MCF 10A (cell line): ENCODE measurements around the gene RRAD. TPM values are rescaled to one million over a fixed set of nuclear protein-coding genes. Genes with fewer than 3 reads are reported as not detected.

Experiments
- BruUV-seq: library from RNA; stranded (reverse); fragments of 400-500 nt; replicated peaks from 2 replicates; lab custom pipeline; 2021; lab: Mats Ljungman, UMichigan
- CTCF ChIA-PET: fragments of 300-600 bp; sonication (Branson Sonifier 250); formaldehyde crosslinking; extraction: SDS; loops from one replicate; lab custom pipeline; 2021; ENCODE audit warnings: antibody characterized with exemption, inconsistent platforms; lab: Yijun Ruan, JAX
- POLR2A ChIA-PET: fragments of 300-600, 350-650 bp; sonication (Branson Sonifier 250); formaldehyde crosslinking; extraction: SDS; loops from one replicate; lab custom pipeline; 2020; ENCODE audit warnings: antibody characterized with exemption, inconsistent platforms; lab: Yijun Ruan, JAX
- DNase-seq: peaks from one replicate; pipeline ENCODE4 v3.0.0-alpha.2; 2018; ENCODE audit not compliant: unreplicated experiment
- H3K27ac Mint-ChIP-seq: one replicate; pipeline ENCODE4 v1.8.0; 2022; ENCODE audit warnings: mild to moderate bottlenecking, low read depth, mixed read lengths; ENCODE audit not compliant: unreplicated experiment
- H3K27me3 Mint-ChIP-seq: one replicate; pipeline ENCODE4 v1.8.0; 2022; ENCODE audit warnings: mixed read lengths; ENCODE audit not compliant: insufficient read depth, unreplicated experiment
- H3K36me3 Mint-ChIP-seq: one replicate; pipeline ENCODE4 v1.8.0; 2022; ENCODE audit warnings: mild to moderate bottlenecking, moderate library complexity, mixed read lengths; ENCODE audit not compliant: insufficient read depth, unreplicated experiment
- H3K4me1 Mint-ChIP-seq: one replicate; pipeline ENCODE4 v1.8.0; 2022; ENCODE audit warnings: mixed read lengths; ENCODE audit not compliant: insufficient read depth, unreplicated experiment
- H3K4me3 Mint-ChIP-seq: one replicate; pipeline ENCODE4 v1.8.0; 2022; ENCODE audit warnings: mild to moderate bottlenecking, moderate library complexity, mixed read lengths; ENCODE audit not compliant: unreplicated experiment
- H3K9me3 Mint-ChIP-seq: one replicate; pipeline ENCODE4 v1.8.0; 2022; ENCODE audit warnings: mixed read lengths; ENCODE audit not compliant: unreplicated experiment
- intact Hi-C: fragments of 100-400 bp; cut with micrococcal nuclease; formaldehyde crosslinking; loops from 2 replicates; pipeline ENCODE4 v1.14.1; 2022
- total RNA-seq: library from RNA; stranded (reverse); gene quantifications from 2 replicates; pipeline ENCODE4 v1.2.3, GENCODE V29; 2022
- TF ChIP-seq, protein P1 (sequence below): fragments of 200-600 bp; IDR thresholded peaks from one replicate; pipeline ENCODE4 v1.8.0; 2022; ENCODE audit warnings: antibody characterized with exemption, mild to moderate bottlenecking; ENCODE audit not compliant: unreplicated experiment

RRAD gene
- total RNA-seq, 1 experiment from 2014 or later, result not detected

DNA sequence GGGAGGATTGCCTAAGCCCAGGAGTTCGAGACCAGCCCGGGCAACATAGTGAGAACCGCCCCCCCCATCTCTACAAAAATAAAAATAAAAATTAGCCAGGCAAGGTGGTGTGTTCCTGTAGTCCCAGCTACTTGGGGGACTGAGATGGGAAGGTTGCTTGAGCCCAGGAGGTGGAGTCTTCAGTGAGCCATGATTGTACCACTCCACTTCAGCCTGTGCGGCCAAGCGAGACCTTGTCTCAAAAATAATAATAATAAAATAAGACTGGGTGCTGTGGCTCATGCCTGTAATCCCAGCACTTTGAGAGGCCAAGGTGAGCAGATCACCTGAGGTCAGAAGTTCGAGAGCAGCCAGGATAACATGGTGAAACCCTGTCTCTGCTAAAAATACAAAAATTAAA lies 33.5 kb downstream of the RRAD start:
- Mint-ChIP-seq H3K9me3 (no peaks in the 10 kb centered on the region), H3K27ac (no peak overlapping the region), H3K27me3 (no peaks in the 10 kb centered on the region), H3K36me3 (peaks cover 35% of the 10 kb centered on the region), H3K4me3 (no peak overlapping the region), H3K4me1 (peaks cover 15% of the 10 kb centered on the region)
- no TSS peak for BruUV-seq
- no peak for DNase-seq
- TF ChIP-seq, protein P1, sequence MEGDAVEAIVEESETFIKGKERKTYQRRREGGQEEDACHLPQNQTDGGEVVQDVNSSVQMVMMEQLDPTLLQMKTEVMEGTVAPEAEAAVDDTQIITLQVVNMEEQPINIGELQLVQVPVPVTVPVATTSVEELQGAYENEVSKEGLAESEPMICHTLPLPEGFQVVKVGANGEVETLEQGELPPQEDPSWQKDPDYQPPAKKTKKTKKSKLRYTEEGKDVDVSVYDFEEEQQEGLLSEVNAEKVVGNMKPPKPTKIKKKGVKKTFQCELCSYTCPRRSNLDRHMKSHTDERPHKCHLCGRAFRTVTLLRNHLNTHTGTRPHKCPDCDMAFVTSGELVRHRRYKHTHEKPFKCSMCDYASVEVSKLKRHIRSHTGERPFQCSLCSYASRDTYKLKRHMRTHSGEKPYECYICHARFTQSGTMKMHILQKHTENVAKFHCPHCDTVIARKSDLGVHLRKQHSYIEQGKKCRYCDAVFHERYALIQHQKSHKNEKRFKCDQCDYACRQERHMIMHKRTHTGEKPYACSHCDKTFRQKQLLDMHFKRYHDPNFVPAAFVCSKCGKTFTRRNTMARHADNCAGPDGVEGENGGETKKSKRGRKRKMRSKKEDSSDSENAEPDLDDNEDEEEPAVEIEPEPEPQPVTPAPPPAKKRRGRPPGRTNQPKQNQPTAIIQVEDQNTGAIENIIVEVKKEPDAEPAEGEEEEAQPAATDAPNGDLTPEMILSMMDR, result no peak
- POLR2A ChIA-PET, result interaction anchor here (5.2 kb wide), 1 partner anchor 10 kb away, joined by 25 read pairs; the partner anchor contains the start of gene PDP2
- intact Hi-C loops, result no loop called here
- CTCF ChIA-PET, result interaction anchor here (0.6 to 7.1 kb wide), 13 partner anchors 10 to 775 kb away, joined by 3 to 66 read pairs (median 4); partner anchors contain the start of genes CIAO2B and RRAD

DNA sequence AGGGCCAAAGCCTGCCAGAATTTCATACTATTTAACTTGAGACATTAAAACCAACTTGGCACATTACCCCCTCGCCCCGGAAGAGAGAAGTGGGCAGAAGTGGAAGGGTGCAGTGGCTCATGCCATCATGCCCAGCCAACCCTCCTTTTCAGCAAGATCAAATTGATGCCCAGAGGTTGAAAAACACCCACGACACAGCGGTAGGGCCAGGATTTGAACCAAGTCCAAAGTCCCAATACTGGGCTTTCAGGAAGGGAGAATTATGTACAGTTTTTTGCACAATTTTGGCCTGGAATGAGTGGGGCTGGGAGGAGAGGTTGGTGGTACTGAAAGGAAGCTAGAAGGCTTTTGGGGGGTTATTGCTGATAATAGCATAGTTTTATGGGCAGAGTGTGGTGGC lies 34.0 kb downstream of the RRAD start:
- TF ChIP-seq, protein P1, result no peak
- intact Hi-C loops, result no loop called here
- Mint-ChIP-seq H3K4me1 (peaks cover 15% of the 10 kb centered on the region), H3K9me3 (no peaks in the 10 kb centered on the region), H3K4me3 (no peak overlapping the region), H3K27me3 (no peaks in the 10 kb centered on the region), H3K36me3 (peaks cover 39% of the 10 kb centered on the region), H3K27ac (peak overlapping the region; percentile 23)
- BruUV-seq, result no TSS peak
- CTCF ChIA-PET, result interaction anchor here (0.7 to 2.4 kb wide), 6 partner anchors 15 to 212 kb away, joined by 3 to 8 read pairs (median 4); partner anchors contain the start of gene NAE1
- DNase-seq, result no peak
- POLR2A ChIA-PET, result interaction anchor here (5.2 kb wide), 1 partner anchor 10 kb away, joined by 25 read pairs; the partner anchor contains the start of gene PDP2

DNA sequence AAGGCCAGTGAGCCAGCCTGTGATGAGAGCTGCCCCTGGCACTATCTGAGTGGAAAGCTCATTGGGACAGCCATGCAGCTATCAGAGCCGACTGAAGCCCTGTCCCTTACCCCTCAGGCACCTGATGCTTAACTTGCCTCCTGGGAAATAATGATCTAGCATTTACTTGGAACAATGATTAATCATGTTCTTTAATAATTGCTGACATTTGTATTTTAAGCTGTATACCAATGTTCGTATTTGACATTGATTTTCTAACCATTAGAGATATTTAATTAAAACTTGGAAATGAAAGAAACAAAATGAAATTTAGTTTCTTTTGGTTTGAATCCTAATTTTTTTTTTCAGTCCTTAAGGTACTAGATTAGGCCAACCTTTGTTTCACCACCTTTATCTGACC lies 34.5 kb downstream of the RRAD start:
- H3K36me3 Mint-ChIP-seq, result peaks cover 41% of the 10 kb centered on the region
- no peaks in the 10 kb centered on the region for H3K9me3 Mint-ChIP-seq
- BruUV-seq, result no TSS peak
- POLR2A ChIA-PET, result interaction anchor here (0.7 to 5.2 kb wide), 4 partner anchors 9 to 270 kb away, joined by 3 to 25 read pairs (median 3); partner anchors contain the start of gene PDP2
- CTCF ChIA-PET, result interaction anchor here (0.5 to 2.4 kb wide), 8 partner anchors 11 to 574 kb away, joined by 3 to 8 read pairs (median 4); partner anchors contain the start of genes NAE1 and PDP2
- TF ChIP-seq, protein P1, result no peak
- peaks cover 13% of the 10 kb centered on the region for H3K4me1 Mint-ChIP-seq
- peak overlapping the region; percentile 23 for H3K27ac Mint-ChIP-seq
- no peak for DNase-seq
- H3K4me3 Mint-ChIP-seq, result no peak overlapping the region
- intact Hi-C loops, result no loop called here
- H3K27me3 Mint-ChIP-seq, result no peaks in the 10 kb centered on the region

DNA sequence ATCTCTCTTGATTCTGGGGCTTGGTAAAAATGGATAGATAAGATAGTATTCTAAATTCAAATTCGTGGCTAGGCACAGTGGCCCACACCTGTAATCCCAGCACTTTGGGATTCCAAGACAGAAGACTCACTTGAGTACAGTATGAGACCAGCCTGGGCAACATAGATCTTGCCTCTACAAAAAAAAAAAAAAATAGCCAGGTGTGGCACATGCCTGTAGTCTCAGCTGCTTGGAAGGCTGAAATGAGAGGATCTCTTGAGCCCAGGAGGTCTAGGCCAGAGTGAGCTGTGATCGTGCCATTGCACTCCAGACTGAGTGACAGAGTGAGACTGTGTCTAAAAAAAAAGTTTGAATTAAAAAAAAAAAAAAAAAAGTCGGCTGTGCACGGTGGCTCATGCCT lies 35.7 kb downstream of the RRAD start:
- TF ChIP-seq, protein P1, result no peak
- no peak overlapping the region for H3K4me3 Mint-ChIP-seq
- intact Hi-C loops, result no loop called here
- CTCF ChIA-PET, result interaction anchor here (0.5 to 2.4 kb wide), 6 partner anchors 39 to 708 kb away, joined by 3 to 8 read pairs (median 4); no protein-coding TSS in a partner anchor
- no TSS peak for BruUV-seq
- DNase-seq, result no peak
- peaks cover 15% of the 10 kb centered on the region for H3K4me1 Mint-ChIP-seq
- H3K9me3 Mint-ChIP-seq, result no peaks in the 10 kb centered on the region
- H3K27me3 Mint-ChIP-seq, result no peaks in the 10 kb centered on the region
- POLR2A ChIA-PET, result interaction anchor here (0.6 to 5.2 kb wide), 4 partner anchors 8 to 977 kb away, joined by 3 to 25 read pairs (median 3); partner anchors contain the start of gene PDP2
- peaks cover 47% of the 10 kb centered on the region for H3K36me3 Mint-ChIP-seq
- no peak overlapping the region for H3K27ac Mint-ChIP-seq
